ENCODE measurements around the gene THRAP3. TPM values are rescaled to one million over a fixed set of nuclear protein-coding genes. Genes with fewer than 3 reads are reported as not detected.

The THRAP3 gene
- total and polyA plus RNA-seq, 9 of the 15 experiments (the other 6 are each of a cell fraction or from before 2014, with no cell fraction given), result 66.2 to 135 (median 113) TPM

DNA sequence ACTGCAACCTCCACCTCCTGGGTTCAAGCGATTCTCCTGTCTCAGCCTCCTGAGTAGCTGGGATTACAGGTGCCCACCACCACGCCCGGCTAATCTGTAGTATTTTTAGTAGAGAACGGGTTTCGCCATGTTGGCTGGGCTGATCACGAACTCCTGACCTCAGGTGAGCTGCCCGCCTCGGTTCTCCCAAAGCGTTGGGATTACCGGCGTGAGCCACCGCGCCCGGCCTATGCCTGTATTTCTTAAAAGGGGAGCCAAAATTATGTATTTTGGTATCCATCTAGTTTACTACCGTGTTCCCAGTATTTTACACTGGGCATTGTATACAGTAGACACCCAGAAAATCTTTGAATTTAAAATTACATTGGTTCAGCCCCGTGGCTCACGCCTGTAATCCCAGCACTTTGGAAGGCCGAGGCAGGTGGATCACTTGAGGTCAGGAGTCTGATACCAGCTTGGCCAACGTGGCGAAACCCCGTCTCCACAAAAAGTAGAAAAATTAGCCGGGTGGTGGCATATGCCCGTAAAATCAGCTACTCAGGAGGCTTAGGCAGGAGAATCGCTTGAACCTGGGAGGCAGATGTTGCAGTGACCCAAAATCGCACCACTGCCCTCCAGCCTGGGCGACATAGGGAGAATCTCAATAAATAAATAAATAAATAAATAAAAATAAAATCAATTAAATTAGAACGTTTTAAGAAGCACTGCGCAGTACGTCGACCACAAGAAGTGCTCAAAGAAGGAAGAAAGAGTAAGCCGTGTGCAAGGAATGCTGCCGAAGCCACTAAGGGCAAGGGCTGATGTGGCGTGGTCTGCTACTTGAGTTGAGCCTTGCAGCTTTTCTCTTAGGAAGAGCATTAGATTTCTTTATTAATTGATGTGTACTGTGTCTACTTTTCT lies 1.5 kb upstream of the THRAP3 start:
- peaks cover 20% of the 10 kb centered on the region; the same call in 2 of the 3 replicates for H3K36me3 ChIP-seq (ENCODE audit: control insufficient read depth, insufficient read depth, low read length)
- intact Hi-C loops (cut with micrococcal nuclease), result no loop called here
- peak overlapping the region; percentile 93 for H3K27ac ChIP-seq (ENCODE audit: extremely low read depth, low read depth, low read length)
- CTCF ChIA-PET (ENCODE audit: low intra/inter-chr PET ratio), result interaction anchor here (0.6 kb wide), 1 partner anchor 123 kb away, joined by 4 read pairs; no protein-coding TSS in a partner anchor
- POLR2A ChIA-PET, result interaction anchor here (0.8 to 4.9 kb wide), 12 partner anchors 11 to 164 kb away, joined by 3 to 67 read pairs (median 13); partner anchors contain the start of genes STK40 and TRAPPC3
- H3K9me3 ChIP-seq (replicated peaks; ENCODE audit: control insufficient read depth, insufficient read depth, low read depth, low read length), result no peaks in the 10 kb centered on the region
- in situ Hi-C loops (cut with MboI), result no loop called here
- peaks cover 19% of the 10 kb centered on the region for H4K20me1 ChIP-seq (replicated peaks; ENCODE audit: control insufficient read depth, insufficient read depth, low read length)
- peak overlapping the region; percentile 15 to 87; a peak in 3 of 4 replicates for H3K9ac ChIP-seq (ENCODE audit: insufficient read depth in 1 of 2, low read depth in 2 of 2, low read length in 2 of 2)
- peak overlapping the region; percentile 96 for H3K4me2 ChIP-seq (ENCODE audit: insufficient read depth, low read length)
- peaks cover 33% of the 10 kb centered on the region for H3K79me2 ChIP-seq (ENCODE audit: control insufficient read depth, insufficient read depth, low read length)
- whole genome bisulfite sequencing (ENCODE audit: insufficient coverage, low coverage, missing lambda C conversion rate), result 77% methylated on average over 32 of the region's 33 CpGs
- no peaks in the 10 kb centered on the region for H3K9me1 ChIP-seq (ENCODE audit: control insufficient read depth, insufficient read depth, low read length)
- H3K4me1 ChIP-seq (replicated peaks in 1 of 2; ENCODE audit: control insufficient read depth in 2 of 2, insufficient read depth in 2 of 2, low read length in 2 of 2), result peaks cover 14 to 15% of the 10 kb centered on the region in 2 experiments
- BruUV-seq (replicated peaks), result no TSS peak
- H3K27me3 ChIP-seq (ENCODE audit: control insufficient read depth in 2 of 2, insufficient read depth in 2 of 2, low read length in 2 of 2), result no peaks in the 10 kb centered on the region
- peak overlapping the region; percentile 48 for H3K4me3 ChIP-seq
- H2AFZ ChIP-seq (ENCODE audit: low read depth, low read length), result peak overlapping the region; percentile 97
- ATAC-seq (no peak), FAIRE-seq (no peak), DNase-seq (ENCODE audit: extremely low read depth in 1 of 4, low spot score in 3 of 4) (no peak)
- TF ChIP-seq ARID2 (IDR thresholded peaks at IDR 0.05) (no peak), SNRNP70 (optimal IDR thresholded peaks at IDR 0.05; ENCODE audit: low read depth, low read length) (no peak), MAZ (CRISPR knock-in tag; conservative IDR thresholded peaks at IDR 0.05 in 1 of 2, IDR thresholded peaks at IDR 0.05 in 1 of 2) (no peak), ZFP1 (CRISPR knock-in tag; IDR thresholded peaks at IDR 0.05) (no peak), L3MBTL2 (IDR thresholded peaks at IDR 0.05) (peak; percentile 86; the same call in 1 of the 2 replicates), ZNF507 (tag; conservative IDR thresholded peaks at IDR 0.05) (no peak), ARID3A (IDR thresholded peaks at IDR 0.05; ENCODE audit: borderline replicate concordance, low read depth, low read length) (no peak), SIN3A (IDR thresholded peaks at IDR 0.05; ENCODE audit: borderline replicate concordance in 2 of 2, control insufficient read depth in 1 of 2, low read depth in 2 of 2, low read length in 2 of 2) (no peak), SREBF1 (IDR thresholded peaks at IDR 0.05; ENCODE audit: borderline replicate concordance, low read depth, low read length) (no peak), SMARCE1 (IDR thresholded peaks at IDR 0.05) (no peak), NBN (IDR thresholded peaks at IDR 0.05; ENCODE audit: low read depth) (0 out of 2 replicates have a peak, but pooled peaks have one; percentile 17), ZBED1 (IDR thresholded peaks at IDR 0.05) (no peak), HNRNPUL1 (IDR thresholded peaks at IDR 0.05; ENCODE audit: low read length) (no peak), PTRF (tag; IDR thresholded peaks at IDR 0.05) (no peak), ZC3H11A (IDR thresholded peaks at IDR 0.05; ENCODE audit: low read depth, low read length) (no peak), KLF10 (CRISPR knock-in tag; IDR thresholded peaks at IDR 0.05) (no peak), SRF (CRISPR knock-in tag; IDR thresholded peaks at IDR 0.05) (no peak)
- TF ChIP-seq, protein P1, sequence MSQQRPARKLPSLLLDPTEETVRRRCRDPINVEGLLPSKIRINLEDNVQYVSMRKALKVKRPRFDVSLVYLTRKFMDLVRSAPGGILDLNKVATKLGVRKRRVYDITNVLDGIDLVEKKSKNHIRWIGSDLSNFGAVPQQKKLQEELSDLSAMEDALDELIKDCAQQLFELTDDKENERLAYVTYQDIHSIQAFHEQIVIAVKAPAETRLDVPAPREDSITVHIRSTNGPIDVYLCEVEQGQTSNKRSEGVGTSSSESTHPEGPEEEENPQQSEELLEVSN (IDR thresholded peaks at IDR 0.05; ENCODE audit: borderline replicate concordance in 1 of 2, extremely low read depth in 1 of 2, insufficient read depth in 1 of 2, insufficient read length in 1 of 2, low read depth in 1 of 2, low read length in 1 of 2, poor library complexity in 1 of 2, severe bottlenecking in 1 of 2), result peak in 1 of 2 experiments; percentile 51

Measured in K562 (cell line).